HepG2 (cell line): ENCODE data around the gene TMC2. TPM values are rescaled to one million over a fixed set of nuclear protein-coding genes. Genes with fewer than 3 reads are reported as not detected.

Source experiments
- AHR ChIP-seq: IDR thresholded peaks from 2 replicates; pipeline ENCODE4 v1.6.1; 2018; ENCODE audit warnings: missing genetic modification reagents, missing compliant biosample characterization
- CTCF ChIP-seq: sonication (generic); formaldehyde crosslinking; IDR thresholded peaks from 2 replicates; pipeline ENCODE4 v1.5.0; 2020; ENCODE audit warnings: mild to moderate bottlenecking, missing genetic modification reagents, moderate library complexity
- JUNB ChIP-seq: sonication (generic); formaldehyde crosslinking; IDR thresholded peaks from 2 replicates; pipeline ENCODE4 v1.8.0; 2022; ENCODE audit warnings: missing genetic modification reagents, mild to moderate bottlenecking, borderline replicate concordance
- KDM2A ChIP-seq: sonication (generic); formaldehyde crosslinking; IDR thresholded peaks from 2 replicates; pipeline ENCODE4 v1.4.0; 2020; ENCODE audit warnings: low read depth, missing genetic modification reagents, borderline replicate concordance
- KLF12 ChIP-seq: sonication (generic); formaldehyde crosslinking; IDR thresholded peaks from 2 replicates; pipeline ENCODE4 v1.4.0; 2020; ENCODE audit warnings: missing genetic modification reagents, borderline replicate concordance
- MXD3 ChIP-seq: IDR thresholded peaks from 2 replicates; pipeline ENCODE4 v1.6.1; 2016; ENCODE audit warnings: mild to moderate bottlenecking, missing biosample characterization, missing genetic modification reagents
- NFKB2 ChIP-seq: sonication (generic); formaldehyde crosslinking; IDR thresholded peaks from 2 replicates; pipeline ENCODE4 v1.4.0; 2020; ENCODE audit warnings: missing genetic modification reagents, borderline replicate concordance
- PATZ1 ChIP-seq: sonication (generic); formaldehyde crosslinking; IDR thresholded peaks from 2 replicates; pipeline ENCODE4 v1.4.0; 2020; ENCODE audit warnings: missing genetic modification reagents
- SMAD9 ChIP-seq: sonication (generic); formaldehyde crosslinking; IDR thresholded peaks from 2 replicates; pipeline ENCODE4 v1.5.1; 2020; ENCODE audit warnings: mild to moderate bottlenecking, missing genetic modification reagents
- SRSF9 ChIP-seq: fragments of 200-400 bp; formaldehyde crosslinking; IDR thresholded peaks from 2 replicates; pipeline ENCODE4 v1.6.1; 2018; ENCODE audit warnings: borderline replicate concordance, mild to moderate bottlenecking, low read depth, low read length; ENCODE audit not compliant: insufficient read depth, poor library complexity, severe bottlenecking
- ZNF232 ChIP-seq: sonication (generic); formaldehyde crosslinking; IDR thresholded peaks from 2 replicates; pipeline ENCODE4 v1.4.0; 2020; ENCODE audit warnings: missing genetic modification reagents, borderline replicate concordance
- ZNF234 ChIP-seq: sonication (generic); formaldehyde crosslinking; conservative IDR thresholded peaks from 2 replicates; pipeline ENCODE4 v1.5.1; 2020; ENCODE audit warnings: mild to moderate bottlenecking, missing genetic modification reagents
- ZNF616 ChIP-seq: sonication (generic); formaldehyde crosslinking; IDR thresholded peaks from 2 replicates; pipeline ENCODE4 v1.5.0; 2020; ENCODE audit warnings: low read depth, mild to moderate bottlenecking, missing genetic modification reagents
- ZNF646 ChIP-seq: sonication (generic); formaldehyde crosslinking; IDR thresholded peaks from 2 replicates; pipeline ENCODE4 v1.9.0; 2021; ENCODE audit warnings: mild to moderate bottlenecking, missing genetic modification reagents
- ZNF660 ChIP-seq: sonication (generic); formaldehyde crosslinking; IDR thresholded peaks from 2 replicates; pipeline ENCODE4 v1.5.1; 2020; ENCODE audit warnings: mild to moderate bottlenecking, low read depth, missing genetic modification reagents, borderline replicate concordance
- ZNF709 ChIP-seq: sonication (generic); formaldehyde crosslinking; IDR thresholded peaks from 2 replicates; pipeline ENCODE4 v1.5.0; 2020; ENCODE audit warnings: mild to moderate bottlenecking, missing genetic modification reagents
- polyA plus RNA-seq, 8 experiments: library from polyadenylated mRNA; depleted of rRNA in 3 of 8; stranded (reverse) in 7 of 8; unstranded in 1 of 8; fragments of >200 nt; fragmentation: Illumina TruSeq in 4 of 8; extraction: Trizol in 4 of 8; gene quantifications; 2 replicates each; pipeline versions ENCODE4 v1.2.1 to v1.2.3, GENCODE V29; 2011 to 2016; ENCODE audit warnings: low read depth in 4 of 8, missing spikeins in 1 of 8, mixed read lengths in 1 of 8; ENCODE audit not compliant: insufficient read depth in 1 of 8
- total RNA-seq, 5 experiments: library from RNA; depleted of rRNA; stranded (reverse); fragments of >200 nt; fragmentation: Illumina TruSeq; extraction: Trizol; gene quantifications; 2 replicates each; pipeline ENCODE4 v1.2.3, GENCODE V29; 2016; ENCODE audit warnings: low read depth in 1 of 5

TMC2 gene
- total and polyA plus RNA-seq, 2 of the 13 experiments (the other 11 are each of a cell fraction or from before 2014, with no cell fraction given): not detected

- TF ChIP-seq ZNF646 (CRISPR knock-in tag): no peak
- TF ChIP-seq ZNF616: 0 out of 2 replicates have a peak, but pooled peaks have one; percentile 12
- TF ChIP-seq ZNF660: no peak; the same call in 1 of the 2 replicates
- no peak for TF ChIP-seq SRSF9
- TF ChIP-seq KLF12 (CRISPR knock-in tag): peak; percentile 44; the same call in 1 of the 2 replicates
- 0 out of 2 replicates have a peak, but pooled peaks have one; percentile 48 for TF ChIP-seq ZNF234 (CRISPR knock-in tag)
- TF ChIP-seq CTCF: no peak
- TF ChIP-seq SMAD9 (CRISPR knock-in tag): 0 out of 2 replicates have a peak, but pooled peaks have one; percentile 59
- TF ChIP-seq AHR (CRISPR knock-in tag): peak; percentile 84; the same call in 1 of the 2 replicates
- peak; percentile 90; the same call in 1 of the 2 replicates for TF ChIP-seq MXD3 (CRISPR knock-in tag)
- TF ChIP-seq KDM2A: peak; percentile 41; the same call in 1 of the 2 replicates
- peak; percentile 39; the same call in 1 of the 2 replicates for TF ChIP-seq PATZ1 (CRISPR knock-in tag)
- TF ChIP-seq ZNF709 (CRISPR knock-in tag): peak; percentile 94
- TF ChIP-seq JUNB (CRISPR knock-in tag): no peak; the same call in 1 of the 2 replicates
- peak; percentile 27; the same call in 1 of the 2 replicates for TF ChIP-seq ZNF232
- TF ChIP-seq NFKB2 (CRISPR knock-in tag): peak; percentile 73; the same call in 1 of the 2 replicates
Observed at GRCh38 chr20:2652724-2653555, 116.6 kb downstream of the TMC2 start (continued).
